Upper lobe of right lung (tissue), 1 donor: ENCODE data around the gene CCDC24. TPM values are rescaled to one million over a fixed set of nuclear protein-coding genes. Genes with fewer than 3 reads are reported as not detected.

ENCODE experiments used
- ATAC-seq: fragments of 200-7000 bp; cut with Tn5 transposase; one replicate; pipeline ENCODE4 v1.9.1; 2020; ENCODE audit warnings: mild to moderate bottlenecking, moderate library complexity
- DNase-seq: peaks from one replicate; pipeline ENCODE4 v3.0.0-alpha.2; 2020
- H3K27ac ChIP-seq: fragments of 200-600 bp; one replicate; pipeline ENCODE4 v1.8.0; 2022
- H3K27me3 ChIP-seq: fragments of 200-600 bp; one replicate; pipeline ENCODE4 v1.8.0; 2022; ENCODE audit warnings: mild to moderate bottlenecking
- H3K36me3 ChIP-seq: fragments of 200-600 bp; one replicate; pipeline ENCODE4 v1.8.0; 2022
- H3K4me1 ChIP-seq: fragments of 200-600 bp; one replicate; pipeline ENCODE4 v1.8.0; 2022
- H3K4me3 ChIP-seq: fragments of 200-600 bp; one replicate; pipeline ENCODE4 v1.8.0; 2022; ENCODE audit warnings: mild to moderate bottlenecking
- H3K9me3 ChIP-seq: fragments of 200-600 bp; one replicate; pipeline ENCODE4 v1.8.0; 2022
- intact Hi-C: fragments of 100-400 bp; cut with DNase I; formaldehyde crosslinking; loops from one replicate; pipeline ENCODE4 v1.11.0; 2022
- total RNA-seq: library from RNA; stranded (reverse); fragmentation: NEBNext Ultra II Directional; extraction: Animal tissue kit (Norgen Biotek cat#: 25700); gene quantifications from one replicate; pipeline ENCODE4 v1.2.1, GENCODE V29; 2021
- TF ChIP-seq, protein P1 (sequence below): fragments of 200-600 bp; IDR thresholded peaks from one replicate; pipeline ENCODE4 v1.8.0; 2022; ENCODE audit warnings: antibody characterized with exemption
- donor health status: DM: no; HTN: yes; CAD: no; lungs with severe emphysema.

CCDC24 gene
- total RNA-seq, 1 donor from 2014 or later: 5.3 TPM

DNA sequence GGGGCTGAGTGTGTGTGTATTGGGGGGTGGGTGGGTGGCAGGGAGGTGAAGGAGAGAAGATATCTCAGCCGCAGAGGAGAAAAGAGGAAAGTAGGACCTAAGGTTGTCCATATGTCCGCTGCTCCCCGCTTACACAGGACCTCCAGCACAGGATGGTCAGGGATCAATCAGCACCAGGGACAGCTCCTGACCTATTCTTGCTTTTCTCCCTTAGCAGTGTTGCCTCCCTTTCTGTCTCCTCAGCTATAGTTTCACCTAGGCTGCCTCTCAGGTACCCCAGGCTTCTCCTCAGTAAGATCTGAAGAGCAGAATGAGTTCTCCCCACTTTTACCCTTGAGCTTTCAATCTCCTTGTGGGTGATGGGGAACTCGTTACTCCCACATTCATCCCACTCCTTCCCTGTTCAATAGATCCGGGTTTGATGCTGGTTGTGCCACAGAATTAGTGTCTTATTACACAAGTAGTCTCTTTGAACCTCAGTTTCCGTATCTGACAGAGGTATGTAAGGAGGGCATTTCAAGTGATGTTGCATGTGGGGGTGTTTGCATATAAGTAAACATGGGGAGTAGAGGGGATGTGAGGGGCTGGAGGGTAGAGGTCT, 23.0 kb upstream of the CCDC24 start:
- H3K36me3 ChIP-seq: peaks cover 13% of the 10 kb centered on the region
- H3K9me3 ChIP-seq: no peaks in the 10 kb centered on the region
- peaks cover 12% of the 10 kb centered on the region for H3K4me1 ChIP-seq
- intact Hi-C loops: no loop called here
- DNase-seq (no peak), ATAC-seq (no peak)
- no peaks in the 10 kb centered on the region for H3K27me3 ChIP-seq
- no peak overlapping the region for H3K27ac ChIP-seq
- TF ChIP-seq, protein P1, sequence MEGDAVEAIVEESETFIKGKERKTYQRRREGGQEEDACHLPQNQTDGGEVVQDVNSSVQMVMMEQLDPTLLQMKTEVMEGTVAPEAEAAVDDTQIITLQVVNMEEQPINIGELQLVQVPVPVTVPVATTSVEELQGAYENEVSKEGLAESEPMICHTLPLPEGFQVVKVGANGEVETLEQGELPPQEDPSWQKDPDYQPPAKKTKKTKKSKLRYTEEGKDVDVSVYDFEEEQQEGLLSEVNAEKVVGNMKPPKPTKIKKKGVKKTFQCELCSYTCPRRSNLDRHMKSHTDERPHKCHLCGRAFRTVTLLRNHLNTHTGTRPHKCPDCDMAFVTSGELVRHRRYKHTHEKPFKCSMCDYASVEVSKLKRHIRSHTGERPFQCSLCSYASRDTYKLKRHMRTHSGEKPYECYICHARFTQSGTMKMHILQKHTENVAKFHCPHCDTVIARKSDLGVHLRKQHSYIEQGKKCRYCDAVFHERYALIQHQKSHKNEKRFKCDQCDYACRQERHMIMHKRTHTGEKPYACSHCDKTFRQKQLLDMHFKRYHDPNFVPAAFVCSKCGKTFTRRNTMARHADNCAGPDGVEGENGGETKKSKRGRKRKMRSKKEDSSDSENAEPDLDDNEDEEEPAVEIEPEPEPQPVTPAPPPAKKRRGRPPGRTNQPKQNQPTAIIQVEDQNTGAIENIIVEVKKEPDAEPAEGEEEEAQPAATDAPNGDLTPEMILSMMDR: no peak
- H3K4me3 ChIP-seq: no peak overlapping the region

DNA sequence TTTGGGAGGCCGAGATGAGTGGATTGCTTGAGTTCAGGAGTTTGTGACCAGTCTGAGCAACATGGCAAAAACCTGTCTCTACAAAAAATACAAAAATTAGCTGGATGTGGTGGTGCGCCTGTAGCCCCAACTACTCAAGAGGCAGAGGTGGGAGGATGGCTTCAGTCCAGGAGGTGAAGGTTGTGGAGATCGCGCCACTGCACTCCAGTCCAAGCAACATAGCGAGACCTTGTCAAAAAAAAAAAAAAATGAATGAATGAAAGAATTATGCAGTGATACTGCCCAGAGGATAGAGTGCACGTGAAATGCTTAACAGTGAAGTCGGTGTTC, 22.0 kb upstream of the CCDC24 start:
- Histone ChIP-seq H3K4me3 (peak overlapping the region; percentile 93), H3K4me1 (peaks cover 12% of the 10 kb centered on the region), H3K36me3 (peaks cover 13% of the 10 kb centered on the region), H3K9me3 (no peaks in the 10 kb centered on the region), H3K27ac (no peak overlapping the region), H3K27me3 (no peaks in the 10 kb centered on the region)
- ATAC-seq (no peak), DNase-seq (no peak)
- TF ChIP-seq, protein P1: no peak
- intact Hi-C loops: no loop called here

DNA sequence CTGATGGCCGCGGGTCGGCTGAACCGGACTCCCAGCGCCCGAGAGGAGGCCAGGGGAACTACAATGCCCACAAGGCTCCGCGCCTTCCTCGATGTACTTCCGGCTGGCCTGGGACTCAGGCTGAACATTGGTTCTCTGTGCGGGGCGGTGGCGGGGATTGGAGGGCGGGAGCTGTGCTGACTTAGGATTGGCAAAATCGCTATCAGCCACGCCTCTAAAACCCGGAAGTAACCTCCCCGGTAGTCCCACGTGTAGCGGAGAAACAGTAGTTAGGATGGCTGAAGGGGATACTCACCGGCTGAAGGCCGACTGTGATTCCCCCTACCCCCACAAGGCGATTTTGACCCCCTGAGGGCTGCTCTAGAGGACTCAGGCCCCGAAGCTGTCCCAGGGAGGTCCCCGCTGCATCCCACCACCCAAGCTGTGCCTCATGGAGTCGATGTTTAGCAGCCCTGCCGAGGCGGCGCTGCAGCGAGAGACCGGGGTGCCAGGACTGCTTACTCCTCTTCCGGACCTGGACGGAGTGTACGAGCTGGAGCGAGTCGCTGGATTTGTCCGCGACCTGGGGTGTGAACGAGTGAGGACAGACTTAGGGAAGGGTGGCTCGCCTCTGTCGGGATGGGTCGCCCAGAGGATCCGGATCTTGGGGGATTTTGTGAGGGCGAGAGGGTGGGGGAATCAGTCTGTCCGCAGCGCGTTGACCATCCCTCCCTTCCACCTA, 21.5 kb upstream of the CCDC24 start, which contains the start of gene DPH2:
Gene DPH2, plus strand, starts transcription at position 265 of the 721 bp plus-strand sequence. Its CDS starts 166 bp downstream, at position 431.
- H3K9me3 ChIP-seq: no peaks in the 10 kb centered on the region
- TF ChIP-seq, protein P1: no peak
- intact Hi-C loops: no loop called here
- H3K27ac ChIP-seq: peak within 1 kb of the TSS; percentile 17
- DNase-seq (peak; percentile 98), ATAC-seq (peak; percentile 94)
- H3K4me1 ChIP-seq: peaks cover 12% of the 10 kb centered on the region
- H3K4me3 ChIP-seq: peak within 1 kb of the TSS; percentile 93
- peaks cover 13% of the 10 kb centered on the region for H3K36me3 ChIP-seq
- no peaks in the 10 kb centered on the region for H3K27me3 ChIP-seq

DNA sequence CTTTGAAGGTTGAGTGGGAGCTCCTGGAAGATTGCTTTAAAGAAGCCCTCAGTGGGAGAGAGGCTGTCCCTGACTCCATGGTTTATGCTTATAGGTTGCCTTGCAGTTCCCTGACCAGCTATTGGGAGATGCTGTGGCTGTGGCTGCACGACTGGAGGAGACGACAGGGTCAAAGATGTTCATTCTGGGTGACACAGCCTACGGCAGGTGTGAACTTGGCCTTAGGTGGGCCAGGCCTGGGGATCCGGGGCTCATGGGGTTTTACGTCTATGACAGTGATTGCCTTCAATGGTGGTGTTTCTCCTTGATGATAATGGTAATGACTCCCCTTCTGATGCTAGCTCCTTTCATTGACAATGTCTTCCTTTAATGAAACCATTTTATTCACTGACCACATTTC, 20.9 kb upstream of the CCDC24 start:
- ATAC-seq: no peak

DNA sequence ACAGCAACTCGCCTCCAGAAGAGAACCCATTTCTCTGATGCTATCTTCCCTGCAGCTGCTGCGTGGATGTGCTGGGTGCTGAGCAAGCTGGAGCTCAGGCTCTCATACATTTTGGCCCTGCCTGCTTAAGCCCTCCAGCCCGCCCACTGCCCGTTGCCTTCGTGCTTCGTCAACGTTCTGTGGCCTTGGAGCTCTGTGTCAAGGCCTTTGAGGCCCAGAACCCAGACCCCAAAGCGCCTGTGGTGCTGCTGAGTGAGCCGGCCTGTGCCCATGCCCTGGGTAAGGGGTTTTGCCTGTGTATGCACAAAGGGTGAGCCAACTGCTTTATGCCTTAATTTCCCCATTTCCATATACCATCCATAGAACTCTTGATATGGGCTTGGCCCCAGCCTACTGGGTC, 20.5 kb upstream of the CCDC24 start:
- H3K4me3 ChIP-seq: no peak overlapping the region
- DNase-seq: no peak
- H3K9me3 ChIP-seq: no peaks in the 10 kb centered on the region
- no peak overlapping the region for H3K27ac ChIP-seq
- TF ChIP-seq, protein P1: no peak
- H3K4me1 ChIP-seq: peaks cover 17% of the 10 kb centered on the region
- ATAC-seq: no peak
- peaks cover 13% of the 10 kb centered on the region for H3K36me3 ChIP-seq
- no peaks in the 10 kb centered on the region for H3K27me3 ChIP-seq
- intact Hi-C loops: no loop called here

More for the DNA sequence above, 20.9 kb upstream of the CCDC24 start:
- DNase-seq: no peak
- H3K27ac ChIP-seq: peak overlapping the region; percentile 17
- H3K36me3 ChIP-seq: peaks cover 13% of the 10 kb centered on the region
- peak overlapping the region; percentile 93 for H3K4me3 ChIP-seq
- no peaks in the 10 kb centered on the region for H3K27me3 ChIP-seq
- no peaks in the 10 kb centered on the region for H3K9me3 ChIP-seq
- TF ChIP-seq, protein P1: no peak
- peaks cover 13% of the 10 kb centered on the region for H3K4me1 ChIP-seq
- intact Hi-C loops: no loop called here
